HL-60/S4 treated with phorbol 12-myristate 13-acetate at 8.2 ng/mL for 4 days and 3 days (cell line): ENCODE measurements around the gene PRKD1.
"Not testable (repeated sequence)": the region's sequence is repeated elsewhere in the genome, so short reads cannot be mapped to it uniquely, and the experiment has no call there.

Experiments
- in situ Hi-C: fragments of 300-500 bp; cut with MboI; formaldehyde crosslinking; loops from 2 replicates; pipeline ENCODE4 v1.15.0; 2022; ENCODE audit warnings: low sequenced_read_pairs

The PRKD1 gene

DNA sequence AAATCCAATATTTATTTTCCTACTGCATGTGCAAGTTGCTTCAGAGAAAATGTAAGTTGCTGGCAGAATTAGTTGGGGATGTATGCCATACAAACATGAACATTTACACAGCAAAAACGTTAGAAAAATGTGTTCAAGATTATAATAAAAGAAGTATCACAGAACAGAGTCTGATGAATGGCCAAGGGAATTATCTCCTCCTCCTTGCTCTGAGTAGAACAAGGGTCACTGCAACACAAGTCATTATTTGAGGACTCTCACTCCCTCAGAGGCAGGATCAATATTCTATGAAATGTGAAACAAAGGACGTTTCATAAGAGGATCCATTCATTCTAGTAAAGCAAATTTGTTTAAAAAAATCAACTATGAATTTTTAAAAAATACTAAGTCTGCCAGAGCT lies 177.8 kb downstream of the PRKD1 start:
- in situ Hi-C loops: no loop called here

DNA sequence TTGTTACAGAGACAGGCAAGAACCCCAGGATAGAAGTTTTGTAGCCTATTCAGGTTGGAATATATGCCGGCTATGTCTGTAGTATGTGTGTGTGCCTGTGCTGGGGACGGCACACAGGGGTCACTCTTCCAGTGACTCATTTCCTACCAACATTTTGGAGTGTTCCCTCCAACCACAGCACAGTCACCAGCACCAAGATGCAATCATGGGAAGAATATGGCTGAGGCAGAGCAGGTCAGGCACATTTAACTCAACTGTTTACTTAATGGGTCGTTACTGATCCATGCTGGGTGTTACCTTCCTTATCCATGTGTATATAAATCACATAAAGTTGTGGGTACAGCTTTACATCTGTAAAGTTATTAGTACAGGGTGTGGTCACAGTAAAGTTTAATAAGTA lies 178.3 kb downstream of the PRKD1 start:
- in situ Hi-C loops: no loop called here

DNA sequence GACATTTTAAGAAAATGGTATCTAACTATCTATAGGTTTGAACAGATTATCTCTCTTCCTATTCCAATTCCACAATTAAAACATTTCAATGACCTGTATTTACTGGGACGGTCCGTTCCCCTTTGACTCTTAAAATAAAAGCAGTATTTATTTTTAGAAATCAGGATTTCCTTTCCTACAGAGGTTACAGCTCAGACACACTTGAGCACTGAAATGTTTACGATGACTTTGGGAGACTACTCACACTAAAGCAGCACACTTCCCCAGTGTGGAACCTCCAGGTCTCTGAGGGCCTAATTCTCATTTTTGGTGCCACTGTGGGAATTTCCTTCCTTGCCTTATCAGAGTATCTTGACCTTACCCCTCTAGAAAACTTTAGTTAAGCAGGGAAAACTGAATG lies 181.8 kb downstream of the PRKD1 start:
- in situ Hi-C loops: no loop called here

DNA sequence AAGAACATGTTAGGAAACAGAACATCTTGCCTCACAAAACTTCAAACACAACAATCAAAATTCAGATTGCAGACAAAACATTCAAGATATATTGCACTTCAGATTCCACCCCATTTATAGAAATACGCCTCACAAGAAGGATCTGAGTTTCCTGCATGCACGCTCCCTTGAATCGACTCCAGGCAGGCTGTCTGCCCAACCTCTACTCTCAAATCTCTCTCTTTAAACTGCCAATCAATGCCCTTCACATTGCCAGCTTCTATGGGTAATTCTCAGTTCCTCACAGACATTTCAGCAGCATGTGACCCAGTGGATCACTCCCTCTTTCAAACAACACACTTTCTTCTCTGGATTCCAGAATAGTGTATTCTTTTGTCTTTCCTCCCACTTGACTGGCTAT lies 184.1 kb downstream of the PRKD1 start:
- in situ Hi-C loops: no loop called here

DNA sequence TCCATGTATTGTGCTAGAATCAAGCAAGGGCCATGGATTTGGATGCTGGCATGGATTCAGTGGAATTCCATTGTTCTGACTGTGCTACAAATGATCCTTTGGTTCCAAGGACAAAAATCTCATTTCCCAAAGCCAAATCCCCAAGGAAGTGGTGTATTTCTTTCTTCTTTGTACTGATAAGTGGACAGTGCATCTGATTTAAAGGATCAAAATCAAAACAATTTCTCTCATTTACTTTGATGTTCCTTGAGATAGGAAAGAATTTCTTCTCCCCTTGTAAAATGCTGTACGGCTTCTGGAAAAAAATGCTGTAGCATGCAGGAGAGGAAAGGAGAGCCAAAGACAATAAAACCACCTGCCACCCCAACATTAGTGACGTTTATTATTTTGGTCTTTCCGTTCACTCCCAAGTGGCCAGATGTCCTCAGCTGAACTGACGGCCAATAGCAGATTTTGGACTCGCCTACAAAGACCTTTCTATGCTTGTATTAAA lies 185.7 kb downstream of the PRKD1 start:
- in situ Hi-C loops: no loop called here

DNA sequence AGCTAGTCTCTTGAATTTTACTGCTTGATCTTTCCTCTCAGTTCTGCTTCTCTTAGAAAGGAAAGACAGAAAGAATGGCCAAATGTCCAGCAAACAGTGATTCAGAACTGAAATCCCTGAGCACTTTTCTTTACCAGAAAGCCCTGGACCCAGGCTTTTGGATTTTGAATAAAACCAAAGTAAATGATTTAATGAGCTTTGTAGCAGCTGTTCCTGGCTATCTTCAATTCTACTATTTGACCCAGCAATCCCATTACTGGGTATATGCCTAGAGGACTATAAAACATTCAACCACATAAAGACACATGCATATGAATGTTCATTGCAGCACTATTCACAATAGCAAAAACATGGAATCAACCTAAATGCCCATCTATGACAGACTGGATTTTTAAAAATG lies 187.2 kb downstream of the PRKD1 start:
- in situ Hi-C loops: no loop called here

DNA sequence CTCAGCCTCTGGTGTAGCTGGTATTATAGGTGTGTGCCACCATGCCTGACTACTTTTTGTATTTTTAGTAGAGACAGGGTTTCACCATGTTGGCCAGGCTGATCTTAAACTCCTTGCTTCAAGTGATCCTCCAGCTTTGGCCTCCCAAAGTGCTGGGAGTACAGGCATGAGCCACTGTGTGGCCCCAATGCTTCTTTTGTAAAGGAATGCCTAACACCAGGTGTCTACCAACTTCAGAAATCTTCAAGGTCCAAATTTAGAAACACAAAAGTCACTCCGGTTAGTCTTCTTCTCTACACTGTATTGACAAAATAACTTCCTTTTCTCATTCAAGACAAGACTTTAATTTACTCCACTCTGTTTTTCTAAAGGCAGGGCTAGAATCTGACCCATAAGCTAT lies 188.7 kb downstream of the PRKD1 start:
- in situ Hi-C loops: no loop called here

DNA sequence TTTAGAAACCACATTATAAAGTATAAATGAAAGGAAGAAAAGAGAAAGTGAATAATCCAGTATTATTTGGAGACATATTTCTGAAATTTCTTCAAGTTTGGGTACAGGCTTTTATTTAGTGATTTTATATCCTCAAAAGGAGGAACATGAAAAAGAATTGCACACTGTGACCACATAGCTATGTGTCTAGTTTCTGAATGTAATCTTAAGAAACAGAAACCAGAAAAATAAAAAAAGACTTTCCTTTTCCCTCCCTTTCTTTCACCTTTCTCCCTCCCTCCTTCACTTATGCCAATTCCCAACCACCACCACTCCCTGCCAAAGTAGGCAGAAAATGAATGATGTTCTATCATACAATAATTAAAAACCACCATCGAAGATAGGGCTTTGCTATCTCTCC lies 189.6 kb downstream of the PRKD1 start:
- in situ Hi-C loops: no loop called here

DNA sequence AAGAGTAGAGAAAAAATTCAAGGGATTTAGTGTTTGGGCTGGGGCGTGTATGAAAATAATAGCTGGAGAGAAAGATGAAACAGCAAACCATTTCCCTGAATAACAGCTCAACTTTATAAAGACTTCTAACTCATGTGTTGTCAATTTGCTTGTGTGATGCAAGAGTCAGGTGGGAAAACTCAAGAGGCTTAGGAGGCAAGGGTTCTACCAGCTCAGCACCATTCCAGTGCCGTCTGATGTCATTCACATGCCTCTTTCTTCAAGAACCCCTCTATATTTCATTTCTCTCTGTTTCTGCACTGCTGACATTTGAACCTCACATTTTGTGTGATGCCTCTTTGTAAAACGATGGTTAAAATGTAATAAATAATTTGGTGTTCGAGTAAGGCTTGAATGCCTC lies 192.2 kb downstream of the PRKD1 start:
- in situ Hi-C loops: no loop called here

DNA sequence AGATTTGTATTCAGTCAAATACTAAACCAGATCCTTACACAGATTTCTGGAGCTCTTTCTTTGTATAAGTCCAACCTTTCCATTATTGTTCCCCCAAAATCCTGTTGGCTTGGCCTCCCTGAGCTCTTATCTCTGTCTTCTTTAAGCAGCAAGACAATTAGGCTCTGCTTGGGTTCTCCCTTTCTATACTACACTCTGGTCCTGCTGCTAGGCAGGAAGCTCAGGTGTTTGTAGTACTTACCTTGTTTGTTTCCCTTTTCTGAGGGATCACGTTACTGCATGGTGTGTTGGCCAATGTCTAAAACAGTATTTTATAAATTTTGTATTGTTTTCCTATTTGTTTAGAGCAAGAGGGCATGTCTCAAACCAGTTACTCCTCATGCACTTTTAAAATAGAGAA lies 192.9 kb downstream of the PRKD1 start:
- in situ Hi-C loops: no loop called here

DNA sequence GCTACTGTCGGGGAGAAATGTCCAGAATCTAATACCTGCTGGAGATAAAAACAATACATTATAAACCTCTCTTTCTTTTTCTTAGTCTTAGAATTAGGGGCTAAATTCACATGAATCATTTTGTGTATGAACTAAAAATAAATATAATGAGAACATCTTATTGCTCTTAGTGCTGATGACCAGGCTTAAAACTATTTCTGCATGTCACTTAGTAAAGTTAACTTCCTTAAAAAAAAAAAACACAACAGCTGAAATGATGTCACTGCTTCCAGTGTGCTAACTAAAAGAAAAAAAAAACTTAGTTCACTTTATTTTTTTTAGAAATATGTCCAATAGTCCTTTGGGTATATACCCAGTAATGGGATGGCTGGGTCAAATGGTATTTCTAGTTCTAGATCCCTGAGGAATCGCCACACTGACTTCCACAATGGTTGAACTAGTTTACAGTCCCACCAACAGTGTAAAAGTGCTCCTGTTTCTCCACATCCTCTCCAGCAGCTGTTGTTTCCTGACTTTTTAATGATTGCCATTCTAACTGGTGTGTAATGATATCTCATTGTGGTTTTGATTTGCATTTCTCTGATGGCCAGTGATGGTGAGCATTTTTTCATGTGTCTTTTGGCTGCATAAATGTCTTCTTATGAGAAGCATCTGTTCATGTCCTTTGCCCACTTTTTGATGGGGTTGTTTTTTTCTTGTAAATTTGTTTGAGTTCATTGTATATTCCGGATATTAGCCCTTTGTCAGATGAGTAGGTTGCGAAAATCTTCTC lies 200.9 kb downstream of the PRKD1 start:
- in situ Hi-C loops: not testable (repeated sequence)

DNA sequence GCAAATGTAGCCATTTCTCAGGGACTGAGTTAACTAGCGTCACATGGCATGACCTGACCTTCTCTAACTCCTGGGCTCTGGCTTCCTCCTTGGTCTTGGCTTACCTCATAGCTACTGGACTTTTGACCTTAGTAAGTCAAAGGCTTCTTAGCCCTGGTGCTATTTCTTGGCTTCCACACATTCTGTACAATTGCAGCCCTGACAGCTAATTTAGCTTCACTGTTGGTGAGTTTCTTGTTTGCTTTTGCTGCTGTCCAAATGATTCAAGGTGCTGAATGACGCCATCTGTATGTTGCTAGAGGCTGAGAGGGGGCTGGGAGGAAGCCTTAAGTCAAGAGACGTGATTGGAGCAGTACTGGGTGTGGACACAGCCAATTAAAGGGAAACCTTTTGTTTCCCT lies 202.7 kb downstream of the PRKD1 start:
- in situ Hi-C loops: no loop called here

DNA sequence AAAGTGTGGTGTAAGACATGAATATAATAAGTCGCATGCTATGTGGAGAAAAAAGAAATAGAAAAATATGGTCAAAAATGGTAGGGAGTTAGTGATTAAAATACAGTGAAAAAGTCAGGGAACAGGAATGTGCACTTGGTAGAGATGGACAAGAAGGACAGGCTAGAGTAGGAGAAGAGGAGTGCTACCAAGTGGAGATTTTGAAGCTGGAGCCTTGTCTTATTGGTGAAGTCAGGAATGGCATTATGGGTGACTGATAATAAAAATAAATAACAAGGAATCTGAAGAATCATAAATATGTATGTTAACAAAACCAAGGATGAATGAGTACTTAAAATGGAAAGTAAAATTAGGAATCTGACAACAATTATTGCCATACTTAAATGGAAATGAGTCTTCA lies 204.8 kb downstream of the PRKD1 start:
- in situ Hi-C loops: no loop called here

DNA sequence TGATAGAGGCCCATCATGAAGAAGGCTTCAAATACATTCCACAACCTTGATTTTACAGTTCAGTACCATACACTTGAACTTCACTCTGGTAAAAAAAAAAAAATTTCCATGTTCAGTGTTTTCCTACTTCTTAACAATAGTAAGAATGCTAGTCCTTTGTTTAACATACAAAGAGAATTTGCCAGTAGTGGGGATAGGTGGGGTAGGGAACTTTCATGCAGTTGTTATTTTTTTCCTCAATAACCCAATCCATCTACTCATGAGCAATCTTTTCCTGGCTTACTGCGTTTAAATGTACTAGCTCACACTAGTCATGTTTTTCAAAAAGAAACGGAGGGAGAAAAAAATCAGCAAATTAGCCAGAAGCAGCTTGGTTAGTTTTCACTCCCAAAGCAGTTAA lies 206.1 kb downstream of the PRKD1 start:
- in situ Hi-C loops: no loop called here

DNA sequence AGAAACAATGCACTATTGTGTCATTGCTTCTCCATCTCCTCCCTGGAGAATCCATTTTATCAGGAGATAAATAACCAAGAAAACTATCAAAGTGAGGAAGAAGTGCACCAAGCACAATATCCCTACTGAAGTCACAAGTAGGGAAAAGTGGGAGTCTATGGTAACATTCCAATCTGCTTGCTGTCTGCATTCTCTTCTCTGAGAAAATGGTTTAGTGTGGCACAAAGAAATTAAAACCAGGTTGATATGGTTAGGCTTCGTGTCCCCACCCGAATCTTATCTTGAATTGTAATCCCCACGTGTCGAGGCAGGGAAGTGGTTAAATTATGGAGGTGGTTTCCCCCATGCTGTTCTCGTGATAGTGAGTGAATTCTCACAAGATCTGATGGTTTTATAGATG lies 209.7 kb downstream of the PRKD1 start:
- in situ Hi-C loops: no loop called here

DNA sequence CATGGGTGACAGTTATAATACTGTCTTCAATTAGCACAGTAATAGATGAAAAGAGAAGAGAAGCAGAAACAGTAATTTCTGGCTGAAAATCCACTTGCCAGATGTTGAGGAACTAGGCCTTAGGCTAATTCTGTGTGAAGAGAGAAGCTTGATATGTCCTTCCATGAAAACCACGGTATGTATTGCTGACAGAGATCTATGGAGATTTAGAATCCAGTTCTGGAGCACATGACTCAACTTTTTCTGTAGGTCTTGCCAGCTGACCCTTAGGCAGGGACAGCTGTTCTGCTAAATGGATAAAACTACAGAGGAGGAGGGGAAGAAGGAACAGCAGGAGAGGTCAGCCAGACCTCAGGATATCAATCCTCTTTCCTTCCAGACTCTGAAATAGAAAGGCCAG lies 211.5 kb downstream of the PRKD1 start:
- in situ Hi-C loops: no loop called here

DNA sequence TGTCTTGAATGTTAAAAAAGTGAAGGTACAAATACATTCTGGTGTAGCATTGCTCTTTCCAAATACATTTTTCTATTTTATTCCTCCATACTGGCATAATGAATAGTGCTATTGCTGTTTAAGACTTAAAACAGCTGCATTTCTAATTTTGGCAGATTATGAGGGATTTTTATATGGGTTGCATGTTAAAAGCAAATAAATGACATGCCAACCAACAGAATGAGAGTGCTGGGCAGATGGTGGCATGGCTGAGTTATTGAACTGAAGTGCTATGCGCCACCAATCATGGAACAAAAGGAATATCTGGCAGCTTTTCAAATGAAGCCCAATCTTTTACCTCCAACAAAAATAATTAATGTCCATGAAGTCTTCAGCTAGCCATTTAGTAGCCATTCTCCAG lies 215.0 kb downstream of the PRKD1 start:
- in situ Hi-C loops: no loop called here

DNA sequence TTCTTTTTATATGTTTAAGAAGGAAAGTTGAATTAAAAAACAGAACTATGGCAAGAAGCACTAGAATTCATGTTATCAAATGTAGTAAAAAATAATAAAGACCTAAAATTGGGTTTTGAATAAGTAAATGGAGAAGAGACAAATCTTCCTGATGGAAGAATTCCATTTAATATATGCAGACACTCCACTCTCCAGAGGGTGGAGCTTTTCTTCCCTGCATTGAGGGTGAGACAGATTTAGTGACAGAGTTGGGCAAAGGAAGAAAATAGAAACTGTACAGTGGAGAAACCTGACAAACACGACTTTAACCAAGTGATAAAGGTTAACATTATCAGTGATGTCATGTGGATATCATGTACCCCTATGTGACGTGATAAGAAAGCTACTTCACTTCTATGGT lies 217.6 kb downstream of the PRKD1 start:
- in situ Hi-C loops: no loop called here

DNA sequence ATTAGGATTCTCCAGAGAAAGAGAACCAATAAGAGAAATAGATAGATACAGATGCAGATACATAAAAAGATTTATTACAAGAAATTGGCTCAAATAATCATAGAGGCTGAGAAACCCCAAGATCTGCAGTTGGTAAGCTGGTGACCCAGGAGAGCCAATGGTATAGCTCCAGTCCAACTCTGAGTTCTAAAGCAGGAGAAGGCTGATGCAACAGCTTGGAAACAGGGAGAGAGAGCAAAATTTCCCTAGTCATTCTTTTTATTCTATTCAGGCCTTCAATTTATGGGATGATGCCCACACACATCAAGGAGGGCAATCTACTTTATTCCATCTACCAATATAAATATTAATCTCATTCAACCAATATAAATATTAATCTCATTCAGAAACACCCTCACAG lies 218.2 kb downstream of the PRKD1 start:
- in situ Hi-C loops: no loop called here

DNA sequence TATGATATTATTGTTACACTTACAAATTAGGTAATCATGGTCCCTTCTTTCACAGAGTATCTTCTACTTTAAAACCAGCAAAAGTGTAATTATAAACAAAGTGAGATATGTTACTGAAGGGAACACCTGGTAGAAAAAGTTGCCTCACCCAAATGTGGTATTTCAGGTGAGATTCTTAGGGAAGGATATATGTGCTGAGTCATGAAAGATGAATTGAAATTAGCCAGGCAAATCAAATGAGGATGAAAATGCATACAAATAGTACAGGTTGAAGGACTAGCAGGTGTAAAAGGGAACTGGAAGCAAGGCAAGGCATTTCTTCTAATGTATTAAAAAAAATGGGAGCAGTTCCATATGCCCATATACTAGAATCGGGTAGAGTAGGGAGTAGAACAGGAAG lies 220.9 kb downstream of the PRKD1 start:
- in situ Hi-C loops: no loop called here

DNA sequence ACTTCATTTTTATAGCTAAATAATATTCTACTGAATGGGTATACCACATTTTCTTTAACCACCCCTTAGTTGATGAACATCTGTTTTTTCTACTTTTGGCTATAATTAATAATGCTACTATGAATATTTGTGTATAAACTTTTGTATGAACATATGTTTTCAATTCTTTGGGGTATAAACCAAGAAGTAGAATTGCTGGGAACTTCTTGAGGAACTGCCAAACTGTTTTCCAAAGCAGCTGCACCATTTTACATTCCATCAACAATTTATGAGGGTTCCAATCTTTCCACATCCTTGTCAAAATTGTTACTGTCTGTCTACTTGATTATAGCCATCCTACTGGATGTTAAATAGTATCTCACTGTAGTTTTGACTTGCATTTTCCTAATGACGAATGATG lies 221.8 kb downstream of the PRKD1 start:
- in situ Hi-C loops: no loop called here

DNA sequence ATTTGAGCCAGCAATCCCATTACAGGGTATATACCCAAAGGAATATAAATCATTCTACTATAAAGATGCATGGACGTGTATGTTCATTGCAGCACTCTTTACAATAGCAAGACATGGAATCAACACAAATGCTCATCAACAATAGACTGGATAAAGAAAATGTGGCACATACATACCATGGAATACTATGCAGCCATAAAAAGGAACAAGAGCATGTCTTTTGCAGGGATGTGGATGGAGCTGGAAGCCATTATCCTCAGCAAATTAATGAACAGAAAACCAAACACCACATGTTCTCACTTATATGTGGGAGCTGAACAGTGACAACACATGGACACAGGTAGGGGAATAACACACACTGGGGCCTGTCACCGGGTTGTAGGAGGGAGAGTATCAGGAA lies 238.1 kb downstream of the PRKD1 start:
- in situ Hi-C loops: not testable (repeated sequence)

DNA sequence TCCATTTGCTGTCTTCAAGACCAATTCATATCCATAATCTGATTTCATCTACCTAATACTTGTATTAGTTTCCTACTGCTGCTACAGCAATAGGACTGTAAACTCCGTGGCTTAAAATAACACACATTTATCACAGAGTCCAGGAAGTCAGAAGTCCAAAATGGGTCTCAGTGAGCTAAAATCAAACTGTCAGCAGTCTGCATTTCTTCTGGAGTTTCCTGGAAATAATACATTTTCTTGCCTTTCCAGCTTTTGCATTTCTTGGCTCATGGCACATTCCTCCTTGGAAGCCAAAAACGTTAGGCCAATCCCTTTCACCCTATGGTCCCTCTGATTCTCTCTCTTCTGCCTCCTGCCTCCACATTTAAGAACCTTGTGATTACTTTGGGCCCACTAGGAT lies 239.8 kb downstream of the PRKD1 start:
- in situ Hi-C loops: no loop called here
